Stomach (tissue), 4 donors: ENCODE measurements around the gene COL27A1.

Source experiments
- EP300 ChIP-seq: sonication (generic); formaldehyde crosslinking; IDR thresholded peaks from one replicate; pipeline ENCODE4 v1.6.1; 2017; ENCODE audit warnings: antibody characterized with exemption
- POLR2A ChIP-seq, 4 donors: fragments of 450-650 bp; IDR thresholded peaks; one replicate each; pipeline ENCODE4 v1.6.1; 2016; ENCODE audit warnings: antibody characterized with exemption in 4 of 4, control low read depth in 2 of 4, mild to moderate bottlenecking in 1 of 4, moderate library complexity in 1 of 4
- TF ChIP-seq, protein P1 (sequence below), 7 experiments: fragments of 450-650 bp in 4 of 7; fragments of 200-600 bp in 3 of 7; sonication (generic) in 3 of 7; IDR thresholded peaks; one replicate each; pipeline ENCODE4 v1.5.1; 2016 to 2019; ENCODE audit warnings: antibody characterized with exemption in 7 of 7, control low read depth in 2 of 7, mild to moderate bottlenecking in 1 of 7

GRCh38 chr9:114202849-114203248 is 47.5 kb downstream of the COL27A1 start:
- TF ChIP-seq, protein P1, sequence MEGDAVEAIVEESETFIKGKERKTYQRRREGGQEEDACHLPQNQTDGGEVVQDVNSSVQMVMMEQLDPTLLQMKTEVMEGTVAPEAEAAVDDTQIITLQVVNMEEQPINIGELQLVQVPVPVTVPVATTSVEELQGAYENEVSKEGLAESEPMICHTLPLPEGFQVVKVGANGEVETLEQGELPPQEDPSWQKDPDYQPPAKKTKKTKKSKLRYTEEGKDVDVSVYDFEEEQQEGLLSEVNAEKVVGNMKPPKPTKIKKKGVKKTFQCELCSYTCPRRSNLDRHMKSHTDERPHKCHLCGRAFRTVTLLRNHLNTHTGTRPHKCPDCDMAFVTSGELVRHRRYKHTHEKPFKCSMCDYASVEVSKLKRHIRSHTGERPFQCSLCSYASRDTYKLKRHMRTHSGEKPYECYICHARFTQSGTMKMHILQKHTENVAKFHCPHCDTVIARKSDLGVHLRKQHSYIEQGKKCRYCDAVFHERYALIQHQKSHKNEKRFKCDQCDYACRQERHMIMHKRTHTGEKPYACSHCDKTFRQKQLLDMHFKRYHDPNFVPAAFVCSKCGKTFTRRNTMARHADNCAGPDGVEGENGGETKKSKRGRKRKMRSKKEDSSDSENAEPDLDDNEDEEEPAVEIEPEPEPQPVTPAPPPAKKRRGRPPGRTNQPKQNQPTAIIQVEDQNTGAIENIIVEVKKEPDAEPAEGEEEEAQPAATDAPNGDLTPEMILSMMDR (IDR thresholded peaks at IDR 0.05): no peak
- TF ChIP-seq POLR2A (IDR thresholded peaks at IDR 0.05) (no peak), EP300 (no peak)
